HUDEP-2 (cell line): ENCODE measurements around the gene TPPP3.
A peak's percentile ranks its signal among the peaks of the same experiment; 100 is the strongest.
"Not testable (repeated sequence)": the region's sequence is repeated elsewhere in the genome, so short reads cannot be mapped to it uniquely, and the experiment has no call there.

Experiments used
- DNase-seq, 76 experiments: peaks; one replicate each; lab custom pipeline; 2025; ENCODE audit not compliant: unreplicated experiment in 76 of 76; lab: John Stamatoyannopoulos, UW

The TPPP3 gene

DNA sequence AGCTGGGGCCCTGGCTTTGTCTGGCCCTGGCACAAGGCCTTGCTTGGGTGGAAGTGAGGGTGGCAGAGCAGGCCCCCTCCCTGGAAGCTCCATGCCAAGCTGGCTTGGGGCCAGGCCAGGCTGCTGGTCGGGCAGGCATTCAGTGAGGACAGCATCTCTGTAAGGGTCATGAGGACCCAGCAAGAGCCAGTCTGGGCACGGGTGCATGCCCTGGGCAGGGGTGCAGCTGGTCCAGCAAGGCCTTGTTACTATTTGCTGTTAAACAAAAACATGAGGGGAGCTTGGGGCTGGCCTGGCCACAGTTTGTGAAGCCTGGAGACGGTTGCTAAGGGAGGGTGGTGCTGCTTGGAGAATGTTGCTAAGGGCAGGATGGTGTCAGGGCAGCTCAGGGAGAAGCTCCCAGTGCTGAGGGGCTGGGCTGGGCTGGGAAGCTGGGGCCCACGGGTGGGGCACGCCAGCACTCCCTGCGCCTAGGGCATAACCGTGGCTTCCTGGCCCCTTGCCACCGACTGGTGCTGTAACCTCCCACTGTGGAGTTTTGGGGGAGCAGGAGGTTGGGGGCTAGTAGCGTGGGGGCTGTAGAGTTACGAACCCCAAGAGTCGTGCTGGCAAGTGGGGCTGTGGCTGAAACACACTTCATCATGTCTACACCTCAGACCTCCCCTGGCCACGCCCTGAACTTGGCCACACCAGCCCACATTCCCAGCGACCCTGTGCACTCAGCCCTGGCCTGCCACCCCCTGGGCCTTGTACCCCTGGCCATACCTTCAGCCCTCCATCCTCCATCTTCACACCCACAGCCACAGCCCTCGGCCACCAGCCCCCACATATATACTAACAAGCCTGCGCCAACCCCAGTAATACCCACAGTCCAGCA, 1.6 kb downstream of the TPPP3 start:
- DNase-seq, result no peak

DNA sequence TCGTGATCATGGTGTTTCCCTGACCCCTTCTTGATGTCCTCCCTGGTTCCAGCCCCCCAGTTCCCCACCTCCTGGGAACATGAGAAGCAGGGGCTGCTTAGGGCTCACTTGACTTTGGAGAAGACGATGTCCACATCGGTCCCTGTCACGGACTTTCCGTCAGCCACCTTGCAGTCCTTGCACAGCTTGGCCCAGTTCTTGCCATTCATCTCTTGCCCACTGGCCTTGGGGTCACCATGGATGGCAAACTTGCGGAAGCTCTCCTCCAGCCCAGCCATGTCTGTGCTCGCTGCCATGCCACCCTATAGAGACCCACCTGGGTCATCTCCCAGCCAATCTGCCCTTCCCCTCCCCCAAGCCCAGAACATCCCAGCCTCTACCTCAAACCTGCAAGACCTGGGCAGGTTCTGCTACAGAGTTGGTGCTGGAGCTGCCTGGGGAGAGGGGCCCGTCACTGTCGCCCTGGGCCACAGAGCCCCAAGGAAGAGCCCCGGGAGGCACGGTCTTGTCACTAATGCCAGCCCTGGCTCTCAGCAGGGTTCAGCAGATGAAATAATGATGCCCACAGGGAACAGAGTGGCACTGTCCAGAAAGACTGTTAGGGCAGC, 2.4 kb downstream of the TPPP3 start:
- no peak for DNase-seq

DNA sequence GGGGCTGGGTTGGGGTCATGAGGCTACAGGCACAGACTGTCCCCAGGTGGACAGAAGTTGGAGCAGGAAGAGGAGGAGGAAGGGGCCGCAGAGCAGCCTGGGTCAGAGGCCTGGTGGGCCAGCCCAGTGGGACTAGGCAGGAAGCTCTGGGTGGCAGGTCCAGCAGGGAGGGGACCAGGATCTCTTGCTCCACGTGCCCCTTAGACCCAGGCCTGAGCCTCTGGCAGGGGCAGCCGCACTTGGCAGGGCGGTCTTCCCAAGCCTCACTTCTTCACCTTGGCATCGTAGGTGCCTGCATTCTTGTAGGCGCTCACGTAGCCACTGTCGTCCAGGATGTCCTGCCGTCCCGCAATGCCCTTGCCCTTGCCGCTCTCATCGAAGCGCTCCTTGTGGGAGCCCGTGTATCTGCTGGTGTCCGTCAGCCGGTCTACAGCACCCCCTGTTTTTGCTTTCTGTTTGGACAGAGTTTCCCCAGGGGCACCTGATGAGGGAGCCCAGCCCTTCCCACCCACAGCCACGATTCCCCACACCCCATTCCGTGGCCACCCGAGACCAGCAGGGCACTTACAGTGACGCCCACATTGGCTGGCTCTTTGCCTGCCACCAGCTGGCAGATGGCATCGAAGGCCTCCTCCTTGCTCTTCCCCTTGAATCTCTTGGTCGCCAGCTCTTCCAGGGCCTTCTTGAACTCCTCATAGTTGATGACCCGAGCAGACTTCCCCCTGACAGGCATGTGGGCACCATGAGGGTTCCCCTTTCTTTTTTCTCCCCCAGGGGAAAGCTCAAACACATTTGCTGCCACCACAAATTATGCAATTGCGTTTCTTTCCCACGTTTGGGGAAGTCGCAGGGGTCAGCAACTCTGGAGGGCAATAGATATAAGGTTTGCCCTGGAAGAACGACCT, 3.1 kb downstream of the TPPP3 start:
- DNase-seq, result no peak

DNA sequence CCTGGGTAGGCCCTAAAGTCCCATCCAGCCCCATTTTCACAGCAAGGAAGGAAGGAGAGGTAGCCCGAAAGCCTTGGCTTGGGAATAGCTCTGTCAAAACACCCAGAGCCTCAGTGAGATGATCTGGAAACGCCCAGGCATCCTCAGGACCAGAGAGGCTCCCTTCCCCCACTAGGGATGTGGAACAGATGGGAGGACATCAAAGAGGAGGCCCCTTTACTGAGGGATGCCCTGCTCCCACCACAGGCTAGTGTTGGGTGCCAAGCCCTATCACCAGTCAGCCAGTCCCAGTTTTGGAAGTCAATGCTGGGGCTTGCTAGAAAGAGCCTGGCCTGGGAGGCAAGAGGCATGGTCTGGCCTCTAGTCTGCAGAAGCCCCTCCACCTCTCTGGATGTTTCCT, 4.7 kb downstream of the TPPP3 start:
- DNase-seq, result no peak

DNA sequence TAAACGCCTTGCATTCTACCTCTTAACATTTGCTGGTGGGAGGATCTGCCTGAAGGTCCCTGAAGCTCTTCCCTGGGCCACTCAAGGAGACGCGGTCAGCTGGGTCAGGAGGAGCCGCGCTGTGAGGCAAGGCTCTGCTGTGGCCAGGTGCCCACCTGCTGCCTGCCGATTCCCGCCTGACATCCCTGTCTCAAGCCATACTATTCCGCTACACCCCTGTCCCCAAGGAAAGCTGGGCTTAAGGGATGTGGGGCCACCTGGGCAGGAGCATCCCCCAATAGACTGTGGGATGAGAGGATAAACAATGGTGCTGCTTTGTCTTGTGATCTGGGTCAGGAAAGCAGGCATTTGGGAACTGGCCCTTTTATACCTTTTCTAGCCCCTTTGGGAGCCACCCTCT, 5.1 kb downstream of the TPPP3 start:
- no peak for DNase-seq

DNA sequence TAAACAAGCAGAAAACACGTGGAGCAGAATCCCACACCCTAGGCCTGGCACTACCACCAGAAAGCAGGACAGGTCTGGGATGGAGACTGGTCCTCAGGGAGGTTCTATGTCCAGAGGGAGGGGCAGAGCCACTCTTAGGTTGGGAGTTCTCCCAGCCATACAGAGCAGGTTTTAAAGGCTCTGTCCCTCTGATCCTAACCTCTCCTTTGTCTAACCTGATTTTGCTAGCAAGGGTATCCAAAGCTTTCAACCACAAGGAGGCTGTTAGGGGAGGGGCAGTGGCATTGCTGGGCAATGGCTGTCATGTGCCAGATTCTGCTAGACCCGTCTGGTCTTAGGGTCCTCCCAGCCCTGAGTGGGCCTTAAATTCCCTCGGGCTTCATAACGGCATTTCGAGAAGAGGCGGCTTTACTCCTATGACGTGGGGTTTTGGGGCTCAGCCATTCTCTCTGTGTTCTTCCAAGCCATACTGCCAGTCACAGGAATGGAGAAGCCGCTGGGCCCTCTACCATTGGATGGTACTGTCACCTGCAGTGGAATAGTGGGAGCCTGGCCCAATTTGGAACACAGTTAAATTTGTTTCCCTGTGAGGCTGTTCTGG, 5.7 kb downstream of the TPPP3 start:
- DNase-seq, result no peak

DNA sequence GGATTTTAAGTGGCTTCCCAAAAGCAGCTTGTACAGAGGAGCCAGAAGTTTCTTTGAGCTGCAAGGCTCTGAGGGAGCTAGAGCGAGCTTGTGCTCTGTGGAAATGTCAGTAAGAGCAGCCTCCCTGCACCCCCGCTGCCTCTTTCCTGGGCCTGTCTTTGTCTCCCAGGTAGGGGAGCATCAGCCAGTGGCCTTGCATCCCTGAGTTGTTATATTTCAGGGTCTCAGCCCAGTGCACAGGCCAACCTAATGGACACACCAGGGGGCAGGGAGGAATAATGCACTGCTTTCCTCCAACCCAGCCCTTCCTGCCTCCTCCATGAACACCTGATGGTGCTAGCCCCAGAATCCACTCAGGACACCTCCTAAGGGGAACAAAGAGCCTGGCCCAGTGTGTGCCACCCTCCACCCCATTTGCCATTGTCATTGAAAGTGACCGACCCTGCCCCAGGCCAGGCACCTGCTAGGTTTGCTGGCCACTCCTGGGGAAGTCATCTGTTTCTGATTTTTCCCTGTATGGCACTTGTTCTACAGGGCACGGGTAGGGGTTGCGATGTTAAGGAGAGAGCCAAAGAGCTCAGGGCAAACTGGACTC, 6.3 kb downstream of the TPPP3 start:
- DNase-seq, result no peak

DNA sequence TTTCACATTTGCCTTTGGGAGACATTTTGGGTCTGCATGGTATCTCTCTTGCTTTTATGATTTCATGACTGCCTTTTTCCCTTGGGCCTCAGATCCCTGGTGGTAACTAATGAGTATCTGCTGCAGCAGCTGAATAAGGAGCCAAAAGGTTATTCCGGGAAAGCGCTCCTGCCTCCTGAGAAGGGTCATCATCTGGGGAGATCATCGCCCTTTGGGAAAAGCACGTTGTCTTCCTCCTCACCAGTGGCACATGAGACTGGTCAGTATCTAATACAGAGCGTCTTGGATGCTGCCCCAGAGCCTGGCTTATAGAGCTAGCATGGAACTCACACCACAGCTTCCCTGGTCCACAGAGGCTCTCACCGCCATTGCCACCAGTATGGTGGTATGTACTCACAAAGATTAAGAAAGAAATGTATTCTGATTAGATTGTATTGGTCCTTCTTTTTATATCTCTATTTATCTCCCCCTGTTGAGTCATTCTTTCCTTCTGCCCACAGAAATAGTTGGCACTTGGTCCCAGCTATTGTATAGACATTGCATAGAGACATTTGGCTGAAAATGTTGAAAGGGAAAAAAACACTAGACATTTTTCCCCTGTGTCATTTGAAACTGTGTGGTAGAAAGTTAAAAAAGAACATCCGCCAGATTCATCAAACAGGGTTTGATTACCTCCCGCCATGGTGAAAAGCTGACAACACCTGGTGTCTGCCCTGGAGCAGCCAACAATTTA, 8.4 kb downstream of the TPPP3 start:
- DNase-seq, result peak in 2 of 76 experiments; percentile 16 to 21

DNA sequence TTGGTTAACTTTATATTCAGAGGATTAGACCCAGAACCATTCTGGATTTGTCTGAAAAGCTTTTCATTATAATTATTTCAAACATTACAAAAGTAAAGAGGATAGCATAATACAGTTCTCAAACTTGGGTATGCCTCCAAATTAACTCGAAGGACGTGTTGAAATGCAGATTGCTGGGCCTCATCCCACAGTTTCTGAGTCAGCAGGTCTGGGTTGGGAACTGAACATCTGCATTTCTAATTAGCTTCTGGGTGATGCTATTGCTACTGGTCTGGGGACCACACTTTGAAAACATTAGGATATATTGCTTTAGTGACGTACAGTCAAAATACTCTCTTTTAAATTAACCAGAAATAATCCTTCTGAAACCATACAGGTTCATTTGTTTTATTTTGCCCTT, 10.0 kb downstream of the TPPP3 start:
- no peak for DNase-seq

DNA sequence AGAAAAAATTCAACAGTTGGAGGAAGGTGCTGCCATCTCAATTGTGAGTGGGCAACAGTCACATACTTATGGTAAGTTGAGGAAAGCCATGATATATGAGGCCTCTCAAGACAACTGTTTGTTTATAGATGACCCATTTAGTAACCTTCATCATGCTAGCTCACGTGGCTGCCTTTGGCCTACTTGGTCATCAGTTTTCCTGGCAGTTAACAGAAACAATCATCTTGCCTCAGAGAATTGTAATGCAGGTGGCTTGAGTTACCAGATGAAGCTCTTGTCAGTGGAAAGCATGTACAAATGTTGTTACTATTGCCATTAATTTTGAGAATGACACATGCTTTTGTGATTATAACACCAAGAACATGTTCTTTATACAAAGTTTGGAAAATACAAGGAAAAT, 14.7 kb downstream of the TPPP3 start:
- DNase-seq, result no peak

DNA sequence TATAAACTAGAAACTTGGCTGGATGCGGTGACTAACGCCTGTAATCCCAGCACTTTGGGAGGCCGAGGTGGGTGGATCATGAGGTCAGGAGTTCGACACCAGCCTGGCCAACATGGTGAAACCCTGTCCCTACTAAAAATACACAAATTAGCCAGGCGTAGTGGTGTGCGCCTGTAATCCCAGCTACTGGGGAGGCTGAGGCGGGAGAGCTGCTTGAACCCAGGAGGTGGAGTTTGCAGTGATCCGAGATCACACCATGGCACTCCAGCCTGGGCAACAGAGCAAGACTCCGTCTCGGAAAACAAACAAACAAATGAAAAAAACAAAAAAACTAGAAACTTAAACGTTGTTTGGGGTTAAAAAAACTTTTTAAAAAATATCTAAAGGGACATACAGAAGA, 17.3 kb downstream of the TPPP3 start:
- DNase-seq, result not testable (repeated sequence)

DNA sequence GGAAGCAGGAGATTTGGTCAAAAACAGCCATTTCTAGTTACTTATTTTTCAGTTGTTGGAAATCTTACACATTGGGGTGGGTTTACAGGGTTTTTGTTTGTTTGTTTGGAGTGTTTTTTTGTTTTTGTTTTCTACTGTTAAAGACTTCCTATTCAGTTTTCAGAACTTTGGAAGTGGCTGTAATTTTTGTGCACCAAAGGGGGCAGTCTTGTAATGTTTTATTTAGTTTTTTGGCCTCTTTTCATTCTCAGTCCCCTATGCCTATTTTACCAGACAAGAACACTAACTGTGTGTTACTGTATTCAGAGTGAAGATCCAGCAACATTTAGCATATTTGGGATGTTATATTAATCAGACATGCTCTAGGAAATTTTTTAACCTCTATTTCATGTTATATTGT, 20.6 kb downstream of the TPPP3 start:
- peak in 9 of 76 experiments; percentile 2 to 39 (median 13) for DNase-seq

DNA sequence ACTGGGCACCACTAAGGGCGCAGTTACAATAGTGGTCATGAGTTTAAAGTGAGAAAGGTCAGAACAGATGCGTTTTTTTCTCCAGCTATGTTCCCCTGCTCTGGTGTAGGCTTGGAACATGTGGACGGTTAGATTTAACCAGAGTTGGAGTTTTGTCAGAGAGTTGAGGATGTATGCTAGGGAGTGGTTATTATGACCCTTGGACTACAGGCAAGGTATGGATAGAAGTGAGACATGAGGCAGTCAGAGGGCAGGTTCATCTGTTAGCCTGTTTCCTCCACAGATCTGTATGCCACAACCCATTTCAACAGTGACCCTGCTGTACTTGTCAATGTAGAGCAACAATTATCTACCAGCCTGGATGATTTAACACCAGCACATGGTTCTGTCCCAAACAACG, 22.6 kb downstream of the TPPP3 start:
- no peak for DNase-seq

DNA sequence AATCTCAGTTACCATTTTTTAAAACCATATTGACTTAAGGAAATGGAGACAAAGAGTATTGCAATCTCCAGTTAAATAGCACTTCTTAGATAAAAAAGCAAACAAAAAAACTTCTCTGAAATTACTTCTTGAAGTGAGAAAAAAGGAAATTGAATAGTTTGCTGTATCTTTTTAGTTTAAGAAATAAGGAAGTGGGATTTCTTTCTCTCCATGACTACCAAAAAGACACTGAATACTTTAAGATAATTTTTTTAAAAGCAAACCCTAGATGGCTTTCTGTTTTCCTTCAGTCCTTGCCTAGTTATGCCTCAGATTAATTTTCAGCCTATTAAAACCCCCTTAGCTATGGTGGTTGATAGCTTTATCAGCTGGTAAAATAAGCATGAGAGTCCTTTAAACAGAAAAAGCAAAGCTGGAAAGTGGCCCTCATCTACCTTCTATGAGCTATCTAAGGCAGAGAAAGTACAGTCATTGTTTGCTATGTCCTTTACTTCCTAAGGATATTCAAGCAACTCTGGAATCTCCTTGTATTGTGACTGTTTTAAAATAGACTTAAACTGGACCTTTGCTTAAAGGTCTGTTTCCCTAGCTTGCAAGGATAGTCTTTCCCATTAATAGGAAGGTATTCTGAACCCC, 28.6 kb downstream of the TPPP3 start:
- no peak for DNase-seq

DNA sequence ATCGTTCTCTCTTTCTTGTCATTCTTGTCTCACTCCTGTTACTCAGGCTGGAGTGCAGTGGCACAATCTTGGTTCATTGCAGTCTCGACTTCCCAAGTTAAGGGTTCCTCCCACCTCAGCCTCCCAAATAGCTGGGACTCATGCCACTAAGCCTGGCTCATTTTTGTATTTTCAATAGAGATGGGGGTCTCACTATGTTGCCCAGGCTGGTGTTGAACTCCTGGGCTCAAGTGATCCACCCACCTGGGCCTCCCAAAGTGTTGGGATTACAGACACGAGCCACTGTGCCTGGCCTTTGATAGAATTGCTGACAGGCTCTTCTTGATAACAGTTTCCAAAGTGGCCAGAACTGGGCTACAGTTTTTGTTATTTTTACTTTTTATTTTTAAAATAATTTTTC, 32.3 kb downstream of the TPPP3 start:
- no peak for DNase-seq

DNA sequence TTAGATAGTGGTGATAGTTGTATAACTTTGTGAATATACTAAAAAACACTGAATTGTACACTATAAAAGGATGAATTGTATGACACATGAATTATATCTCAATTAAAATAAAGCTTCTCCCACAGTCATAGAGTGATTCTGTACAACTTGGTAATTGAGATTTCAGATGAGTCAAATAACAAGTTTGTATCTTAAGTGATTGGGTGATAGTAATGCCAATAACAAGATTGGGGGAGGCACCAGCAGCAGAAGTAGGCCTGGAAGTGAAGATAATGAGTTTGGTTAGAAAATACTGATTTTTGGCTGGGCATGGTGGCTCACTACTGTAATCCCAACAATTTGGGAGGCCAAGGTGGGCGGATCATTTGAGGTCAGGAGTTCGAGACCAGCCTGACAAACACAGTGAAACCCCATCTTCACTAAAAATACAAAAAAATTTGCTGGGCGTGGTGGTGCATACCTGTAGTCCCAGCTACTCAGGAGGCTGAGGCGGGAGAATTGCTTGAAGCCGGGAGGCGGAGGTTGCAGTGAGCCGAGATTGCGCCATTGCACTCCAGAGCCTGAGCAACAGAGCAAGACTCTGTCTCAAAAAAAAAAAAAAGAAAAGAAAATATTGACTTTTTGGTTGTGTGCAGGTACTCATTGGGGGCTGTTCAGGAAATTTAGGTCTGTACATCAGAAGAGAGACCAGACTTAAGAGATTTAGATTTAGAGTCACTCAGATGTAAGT, 33.6 kb downstream of the TPPP3 start:
- peak in 1 of 76 experiments; percentile 2 for DNase-seq

DNA sequence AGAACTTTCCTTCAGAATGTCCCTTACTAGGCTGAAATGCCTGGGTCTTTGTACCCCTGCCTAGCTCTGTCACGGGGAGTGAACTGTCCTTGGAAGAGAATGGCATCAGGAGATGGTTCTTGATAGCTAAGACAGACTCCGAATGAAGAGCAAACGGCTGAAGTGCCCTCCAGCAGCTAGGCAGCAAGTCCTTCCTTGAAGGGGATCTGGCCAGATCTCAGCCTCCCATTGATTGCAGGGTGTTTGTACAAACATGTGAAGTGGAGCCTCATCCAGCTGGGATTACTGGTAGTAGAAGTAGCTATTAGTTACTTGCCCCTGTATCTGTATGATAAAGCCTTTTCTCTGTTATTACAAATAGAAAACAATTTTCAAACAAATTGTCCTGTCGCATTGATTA, 35.7 kb downstream of the TPPP3 start:
- DNase-seq, result no peak

DNA sequence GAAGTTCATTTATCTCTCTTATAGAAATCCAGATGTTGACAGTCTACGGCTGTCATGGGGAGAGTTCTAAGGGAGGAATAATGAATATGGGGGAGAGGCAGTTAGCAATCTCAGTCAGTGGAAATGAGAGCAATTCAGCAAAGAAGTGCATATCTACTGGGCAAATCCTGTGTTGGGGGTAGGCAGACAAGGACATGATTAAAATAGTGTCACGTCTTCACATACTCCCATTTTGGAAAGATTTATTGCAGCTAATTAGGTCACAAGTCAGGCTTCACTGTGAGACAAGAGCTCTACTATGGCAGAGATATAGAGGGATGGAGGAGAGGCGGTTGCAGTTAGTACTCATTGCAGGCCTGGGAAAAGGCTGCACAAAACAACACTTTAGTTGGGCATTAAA, 36.9 kb downstream of the TPPP3 start:
- DNase-seq, result no peak

DNA sequence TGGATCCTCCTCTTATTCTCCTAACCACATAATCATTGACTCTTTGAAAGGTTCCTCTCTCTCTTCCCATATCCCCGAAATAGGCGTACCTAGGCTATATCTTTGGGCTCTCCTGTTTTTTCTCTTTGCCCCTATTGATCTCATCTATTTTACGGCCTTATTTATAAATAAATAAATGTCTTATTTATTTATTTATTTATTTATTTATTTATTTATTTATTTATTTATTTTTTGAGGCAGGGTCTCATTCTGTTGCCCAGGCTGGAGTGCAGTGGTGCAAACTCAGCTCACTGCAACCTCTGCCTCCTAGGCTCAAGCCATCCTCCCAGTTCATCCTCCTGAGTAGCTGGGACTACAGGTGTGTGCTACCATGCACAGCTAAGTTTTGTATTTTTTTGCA, 40.8 kb downstream of the TPPP3 start:
- DNase-seq, result not testable (repeated sequence)
